Raji (cell line): ENCODE measurements around the gene INSM2.

Experiments used
- POLR2A ChIP-seq: IDR thresholded peaks from 2 replicates; pipeline ENCODE4 v1.6.1; 2011; ENCODE audit warnings: low read depth, low read length, control low read depth; ENCODE audit not compliant: insufficient read depth

INSM2 gene

GRCh38 chr14:35534208-35534872 is 376 bp downstream of the INSM2 start:
- TF ChIP-seq POLR2A, result no peak

DNA sequence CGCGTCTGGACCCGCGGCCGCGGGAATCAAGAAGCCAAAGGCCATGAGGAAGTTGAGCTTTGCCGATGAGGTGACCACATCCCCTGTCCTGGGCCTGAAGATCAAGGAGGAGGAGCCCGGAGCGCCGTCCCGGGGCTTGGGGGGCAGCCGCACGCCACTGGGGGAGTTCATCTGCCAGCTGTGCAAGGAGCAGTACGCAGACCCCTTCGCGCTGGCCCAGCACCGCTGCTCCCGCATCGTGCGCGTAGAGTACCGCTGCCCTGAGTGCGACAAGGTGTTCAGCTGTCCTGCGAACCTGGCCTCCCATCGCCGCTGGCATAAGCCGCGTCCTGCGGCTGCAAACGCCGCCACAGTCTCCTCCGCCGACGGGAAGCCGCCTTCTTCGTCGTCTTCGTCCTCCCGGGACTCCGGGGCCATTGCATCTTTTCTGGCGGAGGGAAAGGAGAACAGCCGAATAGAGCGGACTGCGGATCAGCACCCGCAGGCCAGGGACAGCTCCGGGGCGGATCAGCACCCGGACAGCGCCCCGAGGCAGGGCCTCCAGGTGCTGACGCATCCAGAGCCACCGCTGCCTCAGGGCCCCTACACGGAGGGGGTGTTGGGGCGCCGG is 1.0 kb downstream of the INSM2 start:
- TF ChIP-seq POLR2A, result no peak

DNA sequence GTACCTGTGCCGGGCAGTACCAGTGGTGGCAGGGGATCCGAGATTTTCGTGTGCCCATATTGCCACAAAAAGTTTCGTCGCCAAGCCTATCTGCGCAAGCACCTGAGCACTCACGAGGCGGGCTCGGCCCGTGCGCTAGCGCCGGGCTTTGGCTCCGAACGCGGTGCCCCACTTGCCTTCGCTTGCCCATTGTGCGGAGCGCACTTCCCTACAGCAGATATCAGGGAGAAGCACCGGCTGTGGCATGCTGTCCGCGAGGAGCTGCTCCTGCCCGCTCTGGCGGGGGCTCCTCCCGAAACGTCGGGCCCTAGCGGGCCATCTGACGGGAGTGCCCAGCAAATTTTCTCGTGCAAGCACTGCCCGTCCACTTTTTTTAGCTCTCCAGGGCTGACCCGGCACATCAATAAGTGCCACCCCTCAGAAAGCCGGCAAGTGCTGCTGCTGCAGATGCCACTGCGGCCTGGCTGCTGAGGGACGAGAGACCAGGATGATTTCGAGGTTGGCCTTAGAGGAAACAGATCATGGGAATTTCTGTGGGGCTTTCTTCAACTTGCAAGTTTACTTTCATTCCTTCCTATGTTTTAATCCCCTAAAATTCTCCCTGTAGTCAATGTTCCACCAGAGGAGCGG is 1.6 kb downstream of the INSM2 start:
- no peak for TF ChIP-seq POLR2A

- TF ChIP-seq POLR2A, result no peak
Measured at GRCh38 chr14:35539969-35540368, 6.0 kb downstream of the INSM2 start.

GRCh38 chr14:35543006-35543405 is 9.0 kb downstream of the INSM2 start:
- no peak for TF ChIP-seq POLR2A

- TF ChIP-seq POLR2A, result no peak
Measured at GRCh38 chr14:35549551-35549950, 15.6 kb downstream of the INSM2 start.

DNA sequence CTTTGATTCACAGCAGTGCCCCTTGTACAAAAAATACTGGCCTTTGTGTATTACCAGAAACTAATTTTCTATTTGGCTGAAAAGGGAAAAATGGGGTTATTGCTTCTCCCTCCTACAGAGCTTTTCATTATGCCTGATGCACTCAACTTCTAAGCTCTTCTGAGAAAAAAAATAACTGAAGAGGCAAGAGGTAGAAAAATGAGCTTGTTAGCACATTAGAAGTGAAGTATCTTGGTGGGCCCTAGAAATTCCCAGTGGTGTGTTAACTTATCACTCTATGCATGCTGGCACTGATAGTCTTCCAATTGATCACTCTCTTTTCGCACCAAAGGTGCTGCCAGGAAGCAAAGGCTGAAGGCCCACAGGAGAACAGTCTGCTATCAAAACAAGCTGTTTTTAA is 17.1 kb downstream of the INSM2 start:
- no peak for TF ChIP-seq POLR2A

- TF ChIP-seq POLR2A, result no peak
Measured at GRCh38 chr14:35553808-35554207, 19.8 kb downstream of the INSM2 start.

DNA sequence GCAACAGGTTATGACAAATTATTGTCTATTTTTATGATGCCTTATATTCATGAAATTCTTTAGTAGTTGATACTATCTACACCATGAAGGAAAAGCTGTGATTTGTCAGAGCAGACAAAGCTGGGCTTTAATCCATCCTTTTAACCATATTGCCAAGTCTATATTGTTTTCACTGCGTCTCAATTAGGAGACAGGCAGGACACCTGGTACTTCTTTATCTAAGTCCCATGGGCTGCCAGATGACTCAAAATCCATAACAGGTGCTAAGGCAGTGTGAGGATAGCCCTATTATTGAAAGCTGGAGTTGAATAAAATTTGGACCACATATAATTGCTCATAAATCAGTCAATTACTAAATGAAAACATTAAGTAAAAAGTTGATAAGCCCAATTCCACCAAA is 22.6 kb downstream of the INSM2 start:
- no peak for TF ChIP-seq POLR2A

DNA sequence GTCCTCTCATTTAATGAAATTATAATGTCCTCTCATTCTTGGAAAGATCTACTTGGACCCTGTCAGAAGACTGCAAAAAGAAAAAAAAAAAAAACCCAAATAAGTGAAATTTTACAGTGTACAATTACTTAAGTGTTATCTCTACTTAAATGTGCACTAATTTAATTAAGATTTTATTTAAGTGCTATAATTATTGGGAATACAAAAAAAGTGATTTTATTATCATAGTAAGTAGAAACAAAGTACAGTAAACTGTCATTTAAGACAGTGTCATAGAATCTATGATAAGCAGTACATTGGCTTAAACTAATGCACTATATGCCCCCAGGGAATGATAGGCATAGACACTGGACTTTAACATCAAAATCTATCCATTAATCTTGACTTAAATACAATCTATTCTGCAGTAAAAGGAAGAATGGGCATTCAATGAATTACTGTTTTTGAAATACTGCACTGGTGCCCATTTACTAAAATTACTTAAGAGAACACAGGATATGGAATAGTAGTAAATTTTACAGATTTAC is 23.3 kb downstream of the INSM2 start:
- no peak for TF ChIP-seq POLR2A

DNA sequence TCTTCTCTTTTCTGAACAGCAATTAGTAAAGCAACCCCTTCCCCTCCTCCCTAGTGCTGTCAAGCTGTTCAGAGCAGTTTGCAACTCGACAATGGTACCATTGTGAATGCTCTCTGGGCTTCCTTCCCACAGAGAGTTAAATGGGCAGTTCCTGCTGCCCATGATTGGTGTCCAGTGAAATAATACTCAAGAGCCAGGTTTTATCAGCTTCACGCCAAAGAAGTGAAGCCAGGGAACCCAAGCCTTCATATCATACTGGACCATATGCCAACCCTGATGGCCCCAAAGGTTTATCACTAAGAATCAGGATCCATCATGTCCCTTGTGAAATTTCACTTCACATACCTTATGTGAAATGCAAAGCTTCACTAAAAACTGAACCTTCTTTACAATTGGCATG is 24.7 kb downstream of the INSM2 start:
- TF ChIP-seq POLR2A, result no peak

GRCh38 chr14:35565871-35566464 is 32.0 kb downstream of the INSM2 start:
- TF ChIP-seq POLR2A, result no peak

DNA sequence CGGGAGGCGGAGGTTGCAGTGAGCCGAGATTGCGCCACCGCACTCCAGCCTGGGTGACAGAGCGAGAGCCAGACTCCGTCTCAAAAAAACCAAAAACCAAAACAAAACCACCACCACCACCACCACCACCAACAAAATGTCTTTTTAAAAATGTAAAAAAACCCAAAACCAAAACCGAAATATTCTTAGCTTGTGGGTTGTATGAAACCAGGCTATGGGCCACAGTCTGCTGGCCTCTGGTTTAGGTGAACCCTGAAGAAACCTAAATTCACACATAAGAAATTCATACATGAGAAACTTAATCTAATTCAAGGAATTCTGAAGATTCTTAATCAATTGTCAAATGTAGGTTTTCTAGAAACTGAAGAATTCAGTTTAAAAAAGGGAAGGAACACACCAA is 37.6 kb downstream of the INSM2 start:
- TF ChIP-seq POLR2A, result no peak

DNA sequence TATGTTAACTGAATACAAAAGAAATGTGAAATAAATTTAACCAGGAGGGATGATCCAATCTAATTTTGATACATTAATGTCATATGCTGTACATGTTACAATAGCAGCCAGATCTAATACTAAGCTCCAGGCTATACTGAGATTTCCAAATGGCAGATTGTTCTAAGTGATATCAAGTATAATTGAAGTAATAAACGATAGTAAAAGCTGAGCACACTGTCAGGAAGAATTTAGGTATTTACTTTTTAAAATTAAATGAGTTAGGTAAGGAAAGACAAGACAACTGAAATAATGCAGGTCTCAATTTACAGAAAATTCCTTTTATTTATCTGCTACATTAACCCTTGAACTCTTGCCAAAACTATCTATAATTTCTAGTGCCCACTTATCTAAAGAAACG is 39.9 kb downstream of the INSM2 start:
- no peak for TF ChIP-seq POLR2A

DNA sequence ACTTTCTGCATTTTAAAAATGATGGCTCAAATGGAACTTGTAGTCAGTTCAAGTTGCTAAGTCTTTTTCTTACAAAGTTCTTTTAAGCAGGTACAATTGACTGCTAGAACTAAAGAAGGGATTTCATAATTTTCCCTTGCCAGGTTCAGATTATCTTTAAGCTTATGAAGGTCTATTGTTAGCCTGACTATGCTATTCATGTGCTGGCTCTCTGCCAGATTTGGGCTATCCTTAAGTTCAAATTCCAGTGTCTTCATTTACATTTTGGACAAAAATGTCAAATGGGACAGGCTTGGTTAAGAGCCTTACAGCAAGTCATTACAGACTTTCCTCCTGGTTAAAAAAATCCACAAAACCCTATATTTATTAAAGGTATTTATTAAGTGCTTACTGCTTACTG is 42.3 kb downstream of the INSM2 start:
- no peak for TF ChIP-seq POLR2A

GRCh38 chr14:35576856-35577255 is 42.9 kb downstream of the INSM2 start:
- no peak for TF ChIP-seq POLR2A
